CD4-positive, CD25-positive, alpha-beta regulatory T cell (primary cell): ENCODE measurements around the gene RBFOX2. TPM values are rescaled to one million over a fixed set of nuclear protein-coding genes. Genes with fewer than 3 reads are reported as not detected.
A peak's percentile ranks its signal among the peaks of the same experiment; 100 is the strongest.

Experiments used
- ATAC-seq, 2 donors: fragments of 150-1000 bp; cut with Tn5 transposase; one replicate each; pipeline ENCODE4 v1.10.0; 2021; ENCODE audit warnings: low read depth in 2 of 2, moderate number of reproducible peaks in 2 of 2, moderate library complexity in 1 of 2
- DNase-seq, 3 donors: peaks; one replicate each; pipeline versions ENCODE4 v3.0.0 to v3.0.0-alpha.2; 2012 to 2022; ENCODE audit warnings: mixed read lengths in 1 of 3
- H3K27ac ChIP-seq: one replicate; pipeline ENCODE4 v1.7.0; 2013; ENCODE audit warnings: mild to moderate bottlenecking, low read length; ENCODE audit not compliant: insufficient read depth, poor library complexity, severe bottlenecking
- H3K27me3 ChIP-seq: one replicate; pipeline ENCODE4 v1.7.0; 2013; ENCODE audit warnings: low read length; ENCODE audit not compliant: control insufficient read depth, insufficient read depth
- H3K36me3 ChIP-seq: one replicate; pipeline ENCODE4 v1.7.0; 2013; ENCODE audit warnings: mild to moderate bottlenecking, low read length, moderate library complexity; ENCODE audit not compliant: control insufficient read depth, insufficient read depth
- H3K4me1 ChIP-seq: 2 replicates; pipeline ENCODE4 v1.7.0; 2013; ENCODE audit warnings: mild to moderate bottlenecking, low read length; ENCODE audit not compliant: insufficient read depth, control insufficient read depth, poor library complexity, severe bottlenecking
- H3K4me3 ChIP-seq: one replicate; pipeline ENCODE4 v1.7.0; 2013; ENCODE audit warnings: low read depth, mild to moderate bottlenecking, low read length, moderate library complexity
- H3K9me3 ChIP-seq, 2 experiments: 1 replicate in 1 of 2; 2 replicates in 1 of 2; pipeline ENCODE4 v1.7.0; 2013; ENCODE audit warnings: low read length in 2 of 2, mild to moderate bottlenecking in 1 of 2, moderate library complexity in 1 of 2; ENCODE audit not compliant: control insufficient read depth in 2 of 2
- H3K27ac Mint-ChIP-seq, 3 donors: one replicate each; pipeline ENCODE4 v1.8.0; 2020 to 2022; ENCODE audit warnings: mild to moderate bottlenecking in 3 of 3, mixed read lengths in 3 of 3, moderate library complexity in 2 of 3
- H3K27me3 Mint-ChIP-seq: one replicate; pipeline ENCODE4 v1.8.0; 2022; ENCODE audit warnings: mild to moderate bottlenecking, mixed read lengths
- H3K36me3 Mint-ChIP-seq: one replicate; pipeline ENCODE4 v1.8.0; 2020; ENCODE audit warnings: mixed read lengths
- H3K4me1 Mint-ChIP-seq, 4 donors: one replicate each; pipeline ENCODE4 v1.8.0; 2020 to 2022; ENCODE audit warnings: mixed read lengths in 4 of 4, mild to moderate bottlenecking in 1 of 4
- H3K4me3 Mint-ChIP-seq, 4 donors: one replicate each; pipeline ENCODE4 v1.8.0; 2020 to 2022; ENCODE audit warnings: mild to moderate bottlenecking in 4 of 4, mixed read lengths in 4 of 4, moderate library complexity in 3 of 4
- H3K9me3 Mint-ChIP-seq, 7 donors: one replicate each; pipeline ENCODE4 v1.8.0; 2020 to 2022; ENCODE audit warnings: mixed read lengths in 7 of 7, mild to moderate bottlenecking in 3 of 7, moderate library complexity in 2 of 7
- polyA plus RNA-seq, 4 donors: library from polyadenylated mRNA; unstranded; fragments of 300-500 nt; fragmentation: Illumina TruSeq; gene quantifications; one replicate each; pipeline ENCODE4 v1.2.3, GENCODE V29; 2021
- total RNA-seq: library from RNA; stranded (reverse); gene quantifications from one replicate; pipeline ENCODE4 v1.2.3, GENCODE V29; 2022

RBFOX2 gene
- total and polyA plus RNA-seq, 5 donors from 2014 or later, result 0.25 to 0.52 TPM; not detected in 3

GRCh38 chr22:35985371-35985770 lies 43.3 kb downstream of the RBFOX2 start:
- peaks cover 38% of the 10 kb centered on the region for H3K27me3 Mint-ChIP-seq
- Histone ChIP-seq H3K27me3 (peaks cover 9% of the 10 kb centered on the region), H3K9me3 (no peaks in the 10 kb centered on the region), H3K4me3 (no peak overlapping the region), H3K4me1 (no peaks in the 10 kb centered on the region), H3K27ac (no peak overlapping the region), H3K36me3 (no peaks in the 10 kb centered on the region)
- H3K4me1 Mint-ChIP-seq, result no peaks in the 10 kb centered on the region
- ATAC-seq (no peak), DNase-seq (no peak)
- H3K36me3 Mint-ChIP-seq, result no peaks in the 10 kb centered on the region
- no peak overlapping the region for H3K4me3 Mint-ChIP-seq
- no peak overlapping the region for H3K27ac Mint-ChIP-seq
- no peaks in the 10 kb centered on the region for H3K9me3 Mint-ChIP-seq

DNA sequence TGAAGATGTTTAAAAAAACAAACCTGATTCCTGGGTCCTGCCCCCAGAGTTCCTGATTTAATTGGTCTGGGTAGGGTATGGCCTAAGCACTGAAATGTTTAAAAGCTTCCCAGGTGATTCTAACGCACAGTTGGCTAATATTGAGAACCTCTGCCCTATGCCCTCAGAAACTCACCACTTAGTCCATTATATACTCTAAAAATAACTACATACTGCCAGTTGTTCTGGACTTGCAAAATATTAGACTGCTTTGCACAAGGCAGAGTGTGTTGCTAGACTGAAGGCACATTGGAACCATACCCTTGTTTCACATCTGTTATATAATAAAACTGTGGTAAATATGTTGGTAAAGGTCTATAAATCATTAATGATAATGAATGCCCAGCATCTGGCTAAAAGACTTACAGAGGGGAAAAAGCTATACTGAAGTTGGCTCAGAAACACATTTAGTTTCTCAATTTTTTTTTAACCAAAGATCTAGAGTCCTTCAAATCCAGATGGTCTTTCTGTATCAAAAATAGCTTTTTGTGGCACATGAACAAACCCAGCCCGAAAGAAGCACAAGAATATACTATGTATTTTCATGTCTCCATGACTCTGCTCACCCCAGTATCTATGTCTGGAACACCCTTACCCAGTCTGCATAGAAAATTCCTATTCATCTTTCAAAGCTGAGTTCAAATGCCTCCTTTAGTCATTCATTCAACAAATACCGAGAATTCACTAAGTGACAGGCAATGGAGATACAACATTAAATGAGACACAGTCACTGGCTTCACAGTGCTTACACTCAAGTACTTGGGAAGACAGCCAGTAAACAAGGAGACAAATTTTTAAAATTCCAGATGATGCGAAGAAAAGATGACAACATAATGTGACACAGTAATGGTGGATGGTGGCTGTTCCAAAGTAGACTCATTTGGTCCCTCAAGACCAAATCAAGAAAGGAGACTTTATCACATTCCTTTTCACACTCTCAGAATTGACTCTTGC lies 44.1 kb downstream of the RBFOX2 start:
- H3K4me3 ChIP-seq, result no peak overlapping the region
- H3K36me3 ChIP-seq, result no peaks in the 10 kb centered on the region
- no peaks in the 10 kb centered on the region for H3K4me1 ChIP-seq
- no peak overlapping the region for H3K27ac Mint-ChIP-seq
- DNase-seq (no peak), ATAC-seq (no peak)
- no peak overlapping the region for H3K4me3 Mint-ChIP-seq
- H3K36me3 Mint-ChIP-seq, result no peaks in the 10 kb centered on the region
- H3K9me3 ChIP-seq, result no peaks in the 10 kb centered on the region
- no peaks in the 10 kb centered on the region for H3K4me1 Mint-ChIP-seq
- no peaks in the 10 kb centered on the region for H3K9me3 Mint-ChIP-seq
- peaks cover 38% of the 10 kb centered on the region for H3K27me3 Mint-ChIP-seq
- H3K27ac ChIP-seq, result no peak overlapping the region
- H3K27me3 ChIP-seq, result peaks cover 15% of the 10 kb centered on the region

GRCh38 chr22:35981900-35982299 lies 46.7 kb downstream of the RBFOX2 start:
- Histone ChIP-seq H3K4me1 (no peaks in the 10 kb centered on the region), H3K27me3 (peaks cover 18% of the 10 kb centered on the region), H3K27ac (no peak overlapping the region), H3K9me3 (no peaks in the 10 kb centered on the region), H3K36me3 (no peaks in the 10 kb centered on the region), H3K4me3 (no peak overlapping the region)
- Mint-ChIP-seq H3K4me1 (no peaks in the 10 kb centered on the region), H3K36me3 (no peaks in the 10 kb centered on the region), H3K4me3 (no peak overlapping the region), H3K27ac (no peak overlapping the region), H3K9me3 (no peaks in the 10 kb centered on the region), H3K27me3 (peaks cover 52% of the 10 kb centered on the region)
- DNase-seq (no peak), ATAC-seq (no peak)

DNA sequence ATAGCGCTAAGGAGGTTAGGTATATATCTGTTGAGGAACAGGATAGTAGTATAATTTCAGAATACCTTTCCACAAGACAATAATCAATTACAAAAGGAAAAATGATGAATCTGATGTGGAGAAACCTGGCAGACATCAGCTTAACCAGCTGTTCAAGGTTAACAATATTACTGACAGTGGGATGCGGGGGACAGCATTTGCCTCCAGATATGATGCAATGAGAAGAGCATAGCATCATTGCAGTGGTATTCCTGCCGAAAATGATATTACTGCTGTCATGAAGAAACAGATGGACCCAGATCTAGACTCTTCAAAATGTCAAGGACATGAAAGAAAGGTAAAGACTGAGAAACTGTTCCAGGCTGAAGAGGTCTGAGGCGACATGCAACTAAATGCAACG lies 49.7 kb downstream of the RBFOX2 start:
- H3K9me3 ChIP-seq, result no peaks in the 10 kb centered on the region
- H3K36me3 ChIP-seq, result no peaks in the 10 kb centered on the region
- Mint-ChIP-seq H3K9me3 (no peaks in the 10 kb centered on the region), H3K4me3 (no peak overlapping the region), H3K27ac (no peak overlapping the region), H3K36me3 (peaks cover 3% of the 10 kb centered on the region), H3K27me3 (peaks cover 38% of the 10 kb centered on the region), H3K4me1 (no peaks in the 10 kb centered on the region)
- no peak for DNase-seq
- H3K27me3 ChIP-seq, result peaks cover 12% of the 10 kb centered on the region
- no peak for ATAC-seq
- H3K4me3 ChIP-seq, result no peak overlapping the region
- no peaks in the 10 kb centered on the region for H3K4me1 ChIP-seq
- H3K27ac ChIP-seq, result no peak overlapping the region

GRCh38 chr22:35978201-35978600 lies 50.4 kb downstream of the RBFOX2 start:
- no peak overlapping the region for H3K4me3 ChIP-seq
- H3K4me1 ChIP-seq, result no peaks in the 10 kb centered on the region
- Mint-ChIP-seq H3K4me1 (no peaks in the 10 kb centered on the region), H3K27me3 (peaks cover 34% of the 10 kb centered on the region), H3K4me3 (no peak overlapping the region), H3K36me3 (peaks cover 3% of the 10 kb centered on the region), H3K27ac (no peak overlapping the region), H3K9me3 (no peaks in the 10 kb centered on the region)
- H3K27ac ChIP-seq, result no peak overlapping the region
- ATAC-seq, result no peak
- no peak for DNase-seq
- no peaks in the 10 kb centered on the region for H3K36me3 ChIP-seq
- H3K27me3 ChIP-seq, result peaks cover 12% of the 10 kb centered on the region
- H3K9me3 ChIP-seq, result no peaks in the 10 kb centered on the region

- H3K9me3 Mint-ChIP-seq, result no peaks in the 10 kb centered on the region
- H3K27ac Mint-ChIP-seq, result no peak overlapping the region
- no peak for ATAC-seq
- no peaks in the 10 kb centered on the region for H3K4me1 Mint-ChIP-seq
- Histone ChIP-seq H3K4me3 (no peak overlapping the region), H3K4me1 (no peaks in the 10 kb centered on the region), H3K27me3 (peaks cover 12% of the 10 kb centered on the region), H3K36me3 (no peaks in the 10 kb centered on the region), H3K27ac (no peak overlapping the region), H3K9me3 (no peaks in the 10 kb centered on the region)
- no peak for DNase-seq
- H3K36me3 Mint-ChIP-seq, result peaks cover 3% of the 10 kb centered on the region
- H3K27me3 Mint-ChIP-seq, result peaks cover 28% of the 10 kb centered on the region
- H3K4me3 Mint-ChIP-seq, result no peak overlapping the region
These were observed 51.5 kb downstream of the RBFOX2 start for GRCh38 chr22:35977136-35977535.

GRCh38 chr22:35973388-35973787 lies 55.2 kb downstream of the RBFOX2 start:
- Mint-ChIP-seq H3K9me3 (no peaks in the 10 kb centered on the region), H3K4me1 (no peaks in the 10 kb centered on the region), H3K27ac (peak overlapping the region in 1 of 3 donors; percentile 74), H3K36me3 (peaks cover 3% of the 10 kb centered on the region), H3K4me3 (no peak overlapping the region), H3K27me3 (peaks cover 34% of the 10 kb centered on the region)
- no peaks in the 10 kb centered on the region for H3K4me1 ChIP-seq
- ATAC-seq, result no peak
- H3K36me3 ChIP-seq, result no peaks in the 10 kb centered on the region
- H3K27ac ChIP-seq, result no peak overlapping the region
- H3K4me3 ChIP-seq, result no peak overlapping the region
- peaks cover 4% of the 10 kb centered on the region for H3K27me3 ChIP-seq
- no peaks in the 10 kb centered on the region for H3K9me3 ChIP-seq
- no peak for DNase-seq

DNA sequence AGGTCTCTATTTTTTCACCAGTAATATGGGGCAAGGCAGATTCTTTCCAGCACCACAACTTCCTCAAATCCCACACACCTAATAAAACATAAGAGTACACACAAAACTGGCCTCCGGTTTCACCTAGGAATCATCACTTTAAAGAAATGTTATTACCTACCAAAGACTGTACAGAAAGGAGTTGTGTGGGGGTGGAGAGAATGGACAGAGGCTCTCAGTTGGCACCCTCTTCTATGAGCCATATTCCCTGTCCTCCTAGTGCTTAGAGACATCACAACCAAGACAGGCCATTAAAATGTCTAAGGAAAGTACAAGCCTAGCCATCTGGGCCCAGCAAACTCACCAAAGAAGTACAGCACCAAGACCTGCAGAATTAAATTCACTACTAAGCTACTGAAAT lies 56.1 kb downstream of the RBFOX2 start:
- H3K27ac ChIP-seq, result no peak overlapping the region
- H3K36me3 ChIP-seq, result no peaks in the 10 kb centered on the region
- ATAC-seq (no peak), DNase-seq (no peak)
- H3K27ac Mint-ChIP-seq, result no peak overlapping the region
- no peaks in the 10 kb centered on the region for H3K4me1 ChIP-seq
- H3K36me3 Mint-ChIP-seq, result peaks cover 3% of the 10 kb centered on the region
- H3K9me3 Mint-ChIP-seq, result no peaks in the 10 kb centered on the region
- no peak overlapping the region for H3K4me3 ChIP-seq
- H3K27me3 ChIP-seq, result peaks cover 9% of the 10 kb centered on the region
- H3K9me3 ChIP-seq, result no peaks in the 10 kb centered on the region
- peaks cover 36% of the 10 kb centered on the region for H3K27me3 Mint-ChIP-seq
- H3K4me1 Mint-ChIP-seq, result no peaks in the 10 kb centered on the region
- no peak overlapping the region for H3K4me3 Mint-ChIP-seq
